Measurements from ENCODE around the gene PTPRE.

DNA sequence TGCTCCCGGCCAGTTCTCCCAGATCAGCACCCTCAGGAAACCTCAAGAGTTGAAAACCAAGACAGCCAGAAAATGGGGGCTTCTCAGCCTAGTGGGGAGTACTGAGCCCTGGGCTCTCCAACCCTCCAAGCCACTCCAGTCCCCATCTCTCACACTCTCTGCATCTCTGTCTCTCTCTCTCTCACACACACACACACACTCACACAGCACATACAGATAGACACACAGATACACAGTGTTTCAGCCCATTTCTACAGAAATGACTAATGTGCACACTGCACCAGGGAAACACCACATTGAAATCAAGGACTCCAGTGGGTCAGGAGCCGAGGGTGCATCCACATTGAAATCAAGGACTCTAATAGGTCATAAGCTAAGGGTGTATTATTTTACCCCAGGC lies 111.8 kb downstream of the PTPRE start:
- TF ChIP-seq, protein P1, sequence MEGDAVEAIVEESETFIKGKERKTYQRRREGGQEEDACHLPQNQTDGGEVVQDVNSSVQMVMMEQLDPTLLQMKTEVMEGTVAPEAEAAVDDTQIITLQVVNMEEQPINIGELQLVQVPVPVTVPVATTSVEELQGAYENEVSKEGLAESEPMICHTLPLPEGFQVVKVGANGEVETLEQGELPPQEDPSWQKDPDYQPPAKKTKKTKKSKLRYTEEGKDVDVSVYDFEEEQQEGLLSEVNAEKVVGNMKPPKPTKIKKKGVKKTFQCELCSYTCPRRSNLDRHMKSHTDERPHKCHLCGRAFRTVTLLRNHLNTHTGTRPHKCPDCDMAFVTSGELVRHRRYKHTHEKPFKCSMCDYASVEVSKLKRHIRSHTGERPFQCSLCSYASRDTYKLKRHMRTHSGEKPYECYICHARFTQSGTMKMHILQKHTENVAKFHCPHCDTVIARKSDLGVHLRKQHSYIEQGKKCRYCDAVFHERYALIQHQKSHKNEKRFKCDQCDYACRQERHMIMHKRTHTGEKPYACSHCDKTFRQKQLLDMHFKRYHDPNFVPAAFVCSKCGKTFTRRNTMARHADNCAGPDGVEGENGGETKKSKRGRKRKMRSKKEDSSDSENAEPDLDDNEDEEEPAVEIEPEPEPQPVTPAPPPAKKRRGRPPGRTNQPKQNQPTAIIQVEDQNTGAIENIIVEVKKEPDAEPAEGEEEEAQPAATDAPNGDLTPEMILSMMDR (optimal IDR thresholded peaks at IDR 0.05 in 1 of 3, IDR thresholded peaks at IDR 0.05 in 1 of 3, conservative IDR thresholded peaks at IDR 0.05 in 1 of 3; ENCODE audit: extremely low read depth in 1 of 3, insufficient read depth in 2 of 3, low read length in 3 of 3) = no peak
- TF ChIP-seq EZH2 (IDR thresholded peaks at IDR 0.05; ENCODE audit: low read length) = no peak

Data from keratinocyte (primary cell).